ENCODE results near the gene PRKACG. TPM values are rescaled to one million over a fixed set of nuclear protein-coding genes. Genes with fewer than 3 reads are reported as not detected.

The PRKACG gene
- total RNA-seq, 1 experiment from 2014 or later: not detected

- H3K4me1 Mint-ChIP-seq (ENCODE audit: low read depth, unreplicated experiment): no peaks in the 10 kb centered on the region
These were observed 14.8 kb upstream of the PRKACG start for GRCh38 chr9:69028754-69029153.

GRCh38 chr9:69027355-69028097 lies 13.6 kb upstream of the PRKACG start:
- H3K27ac Mint-ChIP-seq (ENCODE audit: unreplicated experiment): no peak overlapping the region
- H3K9me3 ChIP-seq: no peaks in the 10 kb centered on the region
- ChIA-PET POLR2A (no interaction called here), CTCF (no interaction called here)
- no peak overlapping the region for H3K4me3 ChIP-seq (ENCODE audit: low read depth, low read length)
- BruUV-seq (replicated peaks): no TSS peak
- TF ChIP-seq CTCF (IDR thresholded peaks at IDR 0.05; ENCODE audit: insufficient read depth in 1 of 2, low read depth in 1 of 2, low read length in 1 of 2, severe bottlenecking in 1 of 2, unreplicated experiment in 1 of 2): peak in 1 of 2 experiments; percentile 25
- H3K9me3 Mint-ChIP-seq (ENCODE audit: unreplicated experiment): no peaks in the 10 kb centered on the region
- no peaks in the 10 kb centered on the region for H3K4me1 ChIP-seq
- no peaks in the 10 kb centered on the region for H3K27me3 Mint-ChIP-seq (ENCODE audit: insufficient read depth, unreplicated experiment)
- intact Hi-C loops (cut with micrococcal nuclease; ENCODE audit: unreplicated experiment): loop anchor here (5.0 kb wide), 1 partner anchor 445 kb away; no protein-coding TSS in a partner anchor
- DNase-seq: peak in 1 of 2 experiments; percentile 14
- no peaks in the 10 kb centered on the region for H3K36me3 ChIP-seq (ENCODE audit: control insufficient read depth, insufficient read depth, low read length)
- no peaks in the 10 kb centered on the region for H3K36me3 Mint-ChIP-seq (ENCODE audit: insufficient read depth, unreplicated experiment)
- H3K4me1 Mint-ChIP-seq (ENCODE audit: low read depth, unreplicated experiment): peaks cover 5% of the 10 kb centered on the region
- H3K27me3 ChIP-seq (replicated peaks; ENCODE audit: control insufficient read depth, insufficient read depth, low read length): no peaks in the 10 kb centered on the region
- H3K4me3 Mint-ChIP-seq (ENCODE audit: unreplicated experiment): no peak overlapping the region

More at GRCh38 chr9:69028754-69029153, 14.8 kb upstream of the PRKACG start:
- TF ChIP-seq CTCF (IDR thresholded peaks at IDR 0.05; ENCODE audit: insufficient read depth in 1 of 2, low read depth in 1 of 2, low read length in 1 of 2, severe bottlenecking in 1 of 2, unreplicated experiment in 1 of 2): no peak
- DNase-seq: no peak
- no peak overlapping the region for H3K4me3 ChIP-seq (ENCODE audit: low read depth, low read length)
- Mint-ChIP-seq H3K4me3 (ENCODE audit: unreplicated experiment) (no peak overlapping the region), H3K27me3 (ENCODE audit: insufficient read depth, unreplicated experiment) (no peaks in the 10 kb centered on the region), H3K9me3 (ENCODE audit: unreplicated experiment) (no peaks in the 10 kb centered on the region), H3K36me3 (ENCODE audit: insufficient read depth, unreplicated experiment) (no peaks in the 10 kb centered on the region), H3K27ac (ENCODE audit: unreplicated experiment) (no peak overlapping the region)
- no peaks in the 10 kb centered on the region for H3K27me3 ChIP-seq (replicated peaks; ENCODE audit: control insufficient read depth, insufficient read depth, low read length)
- intact Hi-C loops (cut with micrococcal nuclease; ENCODE audit: unreplicated experiment): loop anchor here (5.0 kb wide), 1 partner anchor 446 kb away; no protein-coding TSS in a partner anchor
- no peaks in the 10 kb centered on the region for H3K36me3 ChIP-seq (ENCODE audit: control insufficient read depth, insufficient read depth, low read length)
- no peaks in the 10 kb centered on the region for H3K9me3 ChIP-seq
- no peaks in the 10 kb centered on the region for H3K4me1 ChIP-seq
- BruUV-seq (replicated peaks): no TSS peak
- ChIA-PET CTCF (no interaction called here), POLR2A (no interaction called here)

GRCh38 chr9:69023650-69024049 lies 9.7 kb upstream of the PRKACG start:
- Histone ChIP-seq H3K27me3 (replicated peaks; ENCODE audit: control insufficient read depth, insufficient read depth, low read length) (no peaks in the 10 kb centered on the region), H3K36me3 (ENCODE audit: control insufficient read depth, insufficient read depth, low read length) (no peaks in the 10 kb centered on the region), H3K4me3 (ENCODE audit: low read depth, low read length) (no peak overlapping the region), H3K4me1 (no peaks in the 10 kb centered on the region), H3K9me3 (no peaks in the 10 kb centered on the region)
- ChIA-PET CTCF (no interaction called here), POLR2A (no interaction called here)
- Mint-ChIP-seq H3K36me3 (ENCODE audit: insufficient read depth, unreplicated experiment) (no peaks in the 10 kb centered on the region), H3K4me1 (ENCODE audit: low read depth, unreplicated experiment) (peaks cover 5% of the 10 kb centered on the region), H3K9me3 (ENCODE audit: unreplicated experiment) (no peaks in the 10 kb centered on the region), H3K4me3 (ENCODE audit: unreplicated experiment) (peak overlapping the region; percentile 39), H3K27me3 (ENCODE audit: insufficient read depth, unreplicated experiment) (no peaks in the 10 kb centered on the region), H3K27ac (ENCODE audit: unreplicated experiment) (no peak overlapping the region)
- TF ChIP-seq CTCF (IDR thresholded peaks at IDR 0.05; ENCODE audit: insufficient read depth in 1 of 2, low read depth in 1 of 2, low read length in 1 of 2, severe bottlenecking in 1 of 2, unreplicated experiment in 1 of 2): no peak
- DNase-seq: no peak
- intact Hi-C loops (cut with micrococcal nuclease; ENCODE audit: unreplicated experiment): no loop called here
- BruUV-seq (replicated peaks): no TSS peak
